HepG2 (cell line): ENCODE measurements around the gene LMNTD1. TPM values are rescaled to one million over a fixed set of nuclear protein-coding genes. Genes with fewer than 3 reads are reported as not detected.

Experiments used
- CEBPG ChIP-seq: IDR thresholded peaks from 2 replicates; pipeline ENCODE4 v1.6.1; 2016
- DPF2 ChIP-seq: sonication (generic); formaldehyde crosslinking; IDR thresholded peaks from 2 replicates; pipeline ENCODE4 v1.4.0; 2020; ENCODE audit warnings: mild to moderate bottlenecking, low read depth, missing genetic modification reagents, borderline replicate concordance
- GFI1 ChIP-seq: sonication (generic); formaldehyde crosslinking; IDR thresholded peaks from 2 replicates; pipeline ENCODE4 v1.5.0; 2020; ENCODE audit warnings: missing genetic modification reagents, mild to moderate bottlenecking, borderline replicate concordance
- MIXL1 ChIP-seq: IDR thresholded peaks from 2 replicates; pipeline ENCODE4 v1.6.1; 2016
- NFIB ChIP-seq: sonication (generic); formaldehyde crosslinking; IDR thresholded peaks from 2 replicates; pipeline ENCODE4 v1.9.0; 2021; ENCODE audit warnings: missing genetic modification reagents, mild to moderate bottlenecking, borderline replicate concordance
- SNAPC2 ChIP-seq: sonication (generic); formaldehyde crosslinking; IDR thresholded peaks from 2 replicates; pipeline ENCODE4 v1.8.1; 2022; ENCODE audit warnings: mild to moderate bottlenecking, missing genetic modification reagents
- ZIK1 ChIP-seq: sonication (generic); formaldehyde crosslinking; IDR thresholded peaks from 2 replicates; pipeline ENCODE4 v1.5.0; 2020; ENCODE audit warnings: mild to moderate bottlenecking, low read depth, missing genetic modification reagents, borderline replicate concordance
- ZKSCAN5 ChIP-seq: sonication (generic); formaldehyde crosslinking; IDR thresholded peaks from 2 replicates; pipeline ENCODE4 v1.5.1; 2020; ENCODE audit warnings: mild to moderate bottlenecking, missing genetic modification reagents
- ZNF761 ChIP-seq: sonication (generic); formaldehyde crosslinking; conservative IDR thresholded peaks from 2 replicates; pipeline ENCODE4 v1.4.0; 2020; ENCODE audit warnings: mild to moderate bottlenecking, missing genetic modification reagents
- polyA plus RNA-seq, 8 experiments: library from polyadenylated mRNA; depleted of rRNA in 3 of 8; stranded (reverse) in 7 of 8; unstranded in 1 of 8; fragments of >200 nt; fragmentation: Illumina TruSeq in 4 of 8; extraction: Trizol in 4 of 8; gene quantifications; 2 replicates each; pipeline versions ENCODE4 v1.2.1 to v1.2.3, GENCODE V29; 2011 to 2016; ENCODE audit warnings: low read depth in 4 of 8, missing spikeins in 1 of 8, mixed read lengths in 1 of 8; ENCODE audit not compliant: insufficient read depth in 1 of 8
- total RNA-seq, 5 experiments: library from RNA; depleted of rRNA; stranded (reverse); fragments of >200 nt; fragmentation: Illumina TruSeq; extraction: Trizol; gene quantifications; 2 replicates each; pipeline ENCODE4 v1.2.3, GENCODE V29; 2016; ENCODE audit warnings: low read depth in 1 of 5
- TF ChIP-seq, protein P1 (sequence below): IDR thresholded peaks from 2 replicates; pipeline ENCODE4 v1.6.1; 2016; ENCODE audit warnings: missing genetic modification reagents, missing compliant biosample characterization
- TF ChIP-seq, protein P2 (sequence below), 2 experiments: sonication (generic) in 1 of 2; formaldehyde crosslinking in 1 of 2; IDR thresholded peaks; 2 replicates each; pipeline versions ENCODE4 v1.4.0 to v1.6.1; 2016 to 2020; ENCODE audit warnings: borderline replicate concordance in 1 of 2, low read depth in 1 of 2, mild to moderate bottlenecking in 1 of 2, missing genetic modification reagents in 1 of 2
- TF ChIP-seq, protein P3 (sequence below): sonication (generic); formaldehyde crosslinking; IDR thresholded peaks from 2 replicates; pipeline ENCODE4 v1.5.1; 2020; ENCODE audit warnings: mild to moderate bottlenecking, missing genetic modification reagents, borderline replicate concordance
- TF ChIP-seq, protein P4 (sequence below): sonication (generic); formaldehyde crosslinking; IDR thresholded peaks from 2 replicates; pipeline ENCODE4 v1.4.0; 2020; ENCODE audit warnings: mild to moderate bottlenecking, missing genetic modification reagents, borderline replicate concordance

Gene LMNTD1
- total and polyA plus RNA-seq, 2 of the 13 experiments (the other 11 are each of a cell fraction or from before 2014, with no cell fraction given), result not detected

DNA sequence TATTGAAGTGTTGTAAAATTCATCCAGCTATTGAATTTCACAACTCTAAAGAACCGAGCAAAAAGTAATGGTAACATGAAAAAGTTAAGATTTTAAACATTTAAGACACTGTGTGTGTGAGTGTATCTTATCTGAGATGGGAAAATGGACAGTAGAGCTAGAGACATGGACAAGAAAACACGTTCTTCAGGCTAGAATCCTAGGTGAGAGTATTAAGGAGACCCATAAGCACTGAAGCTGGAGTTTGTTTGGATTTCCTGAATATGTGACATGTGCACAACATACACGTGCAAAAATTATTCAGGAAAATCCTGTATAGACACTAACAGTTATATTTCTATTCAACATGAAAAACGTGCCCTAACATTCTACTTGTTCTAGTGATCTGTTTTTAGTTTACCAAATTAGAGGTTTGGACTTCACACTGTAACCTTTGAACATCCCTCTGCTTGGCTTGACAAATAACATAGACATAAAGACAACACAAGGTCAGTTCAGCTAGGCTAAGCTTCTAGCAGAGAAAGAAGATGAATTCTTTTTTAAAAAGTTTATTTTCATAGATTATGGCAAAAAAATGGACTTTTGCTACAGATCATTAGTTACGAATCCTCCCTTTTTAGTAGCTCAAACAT, 31.3 kb downstream of the LMNTD1 start (continued):
- TF ChIP-seq MIXL1 (CRISPR knock-in tag) (peak; percentile 51; the same call in 1 of the 2 replicates), NFIB (no peak), ZNF761 (CRISPR knock-in tag) (no peak), DPF2 (CRISPR knock-in tag) (no peak), GFI1 (CRISPR knock-in tag) (no peak), SNAPC2 (CRISPR knock-in tag) (no peak), ZIK1 (CRISPR knock-in tag) (no peak), ZKSCAN5 (no peak), CEBPG (CRISPR knock-in tag) (no peak)
- TF ChIP-seq, protein P1, sequence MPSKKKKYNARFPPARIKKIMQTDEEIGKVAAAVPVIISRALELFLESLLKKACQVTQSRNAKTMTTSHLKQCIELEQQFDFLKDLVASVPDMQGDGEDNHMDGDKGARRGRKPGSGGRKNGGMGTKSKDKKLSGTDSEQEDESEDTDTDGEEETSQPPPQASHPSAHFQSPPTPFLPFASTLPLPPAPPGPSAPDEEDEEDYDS, result no peak
- TF ChIP-seq, protein P2, sequence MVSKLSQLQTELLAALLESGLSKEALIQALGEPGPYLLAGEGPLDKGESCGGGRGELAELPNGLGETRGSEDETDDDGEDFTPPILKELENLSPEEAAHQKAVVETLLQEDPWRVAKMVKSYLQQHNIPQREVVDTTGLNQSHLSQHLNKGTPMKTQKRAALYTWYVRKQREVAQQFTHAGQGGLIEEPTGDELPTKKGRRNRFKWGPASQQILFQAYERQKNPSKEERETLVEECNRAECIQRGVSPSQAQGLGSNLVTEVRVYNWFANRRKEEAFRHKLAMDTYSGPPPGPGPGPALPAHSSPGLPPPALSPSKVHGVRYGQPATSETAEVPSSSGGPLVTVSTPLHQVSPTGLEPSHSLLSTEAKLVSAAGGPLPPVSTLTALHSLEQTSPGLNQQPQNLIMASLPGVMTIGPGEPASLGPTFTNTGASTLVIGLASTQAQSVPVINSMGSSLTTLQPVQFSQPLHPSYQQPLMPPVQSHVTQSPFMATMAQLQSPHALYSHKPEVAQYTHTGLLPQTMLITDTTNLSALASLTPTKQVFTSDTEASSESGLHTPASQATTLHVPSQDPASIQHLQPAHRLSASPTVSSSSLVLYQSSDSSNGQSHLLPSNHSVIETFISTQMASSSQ (IDR thresholded peaks at IDR 0.05; ENCODE audit: low read depth), result no peak
- TF ChIP-seq, protein P2 (CRISPR knock-in tag; IDR thresholded peaks at IDR 0.05; ENCODE audit: borderline replicate concordance), result no peak
- TF ChIP-seq, protein P3, sequence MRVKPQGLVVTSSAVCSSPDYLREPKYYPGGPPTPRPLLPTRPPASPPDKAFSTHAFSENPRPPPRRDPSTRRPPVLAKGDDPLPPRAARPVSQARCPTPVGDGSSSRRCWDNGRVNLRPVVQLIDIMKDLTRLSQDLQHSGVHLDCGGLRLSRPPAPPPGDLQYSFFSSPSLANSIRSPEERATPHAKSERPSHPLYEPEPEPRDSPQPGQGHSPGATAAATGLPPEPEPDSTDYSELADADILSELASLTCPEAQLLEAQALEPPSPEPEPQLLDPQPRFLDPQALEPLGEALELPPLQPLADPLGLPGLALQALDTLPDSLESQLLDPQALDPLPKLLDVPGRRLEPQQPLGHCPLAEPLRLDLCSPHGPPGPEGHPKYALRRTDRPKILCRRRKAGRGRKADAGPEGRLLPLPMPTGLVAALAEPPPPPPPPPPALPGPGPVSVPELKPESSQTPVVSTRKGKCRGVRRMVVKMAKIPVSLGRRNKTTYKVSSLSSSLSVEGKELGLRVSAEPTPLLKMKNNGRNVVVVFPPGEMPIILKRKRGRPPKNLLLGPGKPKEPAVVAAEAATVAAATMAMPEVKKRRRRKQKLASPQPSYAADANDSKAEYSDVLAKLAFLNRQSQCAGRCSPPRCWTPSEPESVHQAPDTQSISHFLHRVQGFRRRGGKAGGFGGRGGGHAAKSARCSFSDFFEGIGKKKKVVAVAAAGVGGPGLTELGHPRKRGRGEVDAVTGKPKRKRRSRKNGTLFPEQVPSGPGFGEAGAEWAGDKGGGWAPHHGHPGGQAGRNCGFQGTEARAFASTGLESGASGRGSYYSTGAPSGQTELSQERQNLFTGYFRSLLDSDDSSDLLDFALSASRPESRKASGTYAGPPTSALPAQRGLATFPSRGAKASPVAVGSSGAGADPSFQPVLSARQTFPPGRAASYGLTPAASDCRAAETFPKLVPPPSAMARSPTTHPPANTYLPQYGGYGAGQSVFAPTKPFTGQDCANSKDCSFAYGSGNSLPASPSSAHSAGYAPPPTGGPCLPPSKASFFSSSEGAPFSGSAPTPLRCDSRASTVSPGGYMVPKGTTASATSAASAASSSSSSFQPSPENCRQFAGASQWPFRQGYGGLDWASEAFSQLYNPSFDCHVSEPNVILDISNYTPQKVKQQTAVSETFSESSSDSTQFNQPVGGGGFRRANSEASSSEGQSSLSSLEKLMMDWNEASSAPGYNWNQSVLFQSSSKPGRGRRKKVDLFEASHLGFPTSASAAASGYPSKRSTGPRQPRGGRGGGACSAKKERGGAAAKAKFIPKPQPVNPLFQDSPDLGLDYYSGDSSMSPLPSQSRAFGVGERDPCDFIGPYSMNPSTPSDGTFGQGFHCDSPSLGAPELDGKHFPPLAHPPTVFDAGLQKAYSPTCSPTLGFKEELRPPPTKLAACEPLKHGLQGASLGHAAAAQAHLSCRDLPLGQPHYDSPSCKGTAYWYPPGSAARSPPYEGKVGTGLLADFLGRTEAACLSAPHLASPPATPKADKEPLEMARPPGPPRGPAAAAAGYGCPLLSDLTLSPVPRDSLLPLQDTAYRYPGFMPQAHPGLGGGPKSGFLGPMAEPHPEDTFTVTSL (CRISPR knock-in tag), result peak; percentile 86
- TF ChIP-seq, protein P4, sequence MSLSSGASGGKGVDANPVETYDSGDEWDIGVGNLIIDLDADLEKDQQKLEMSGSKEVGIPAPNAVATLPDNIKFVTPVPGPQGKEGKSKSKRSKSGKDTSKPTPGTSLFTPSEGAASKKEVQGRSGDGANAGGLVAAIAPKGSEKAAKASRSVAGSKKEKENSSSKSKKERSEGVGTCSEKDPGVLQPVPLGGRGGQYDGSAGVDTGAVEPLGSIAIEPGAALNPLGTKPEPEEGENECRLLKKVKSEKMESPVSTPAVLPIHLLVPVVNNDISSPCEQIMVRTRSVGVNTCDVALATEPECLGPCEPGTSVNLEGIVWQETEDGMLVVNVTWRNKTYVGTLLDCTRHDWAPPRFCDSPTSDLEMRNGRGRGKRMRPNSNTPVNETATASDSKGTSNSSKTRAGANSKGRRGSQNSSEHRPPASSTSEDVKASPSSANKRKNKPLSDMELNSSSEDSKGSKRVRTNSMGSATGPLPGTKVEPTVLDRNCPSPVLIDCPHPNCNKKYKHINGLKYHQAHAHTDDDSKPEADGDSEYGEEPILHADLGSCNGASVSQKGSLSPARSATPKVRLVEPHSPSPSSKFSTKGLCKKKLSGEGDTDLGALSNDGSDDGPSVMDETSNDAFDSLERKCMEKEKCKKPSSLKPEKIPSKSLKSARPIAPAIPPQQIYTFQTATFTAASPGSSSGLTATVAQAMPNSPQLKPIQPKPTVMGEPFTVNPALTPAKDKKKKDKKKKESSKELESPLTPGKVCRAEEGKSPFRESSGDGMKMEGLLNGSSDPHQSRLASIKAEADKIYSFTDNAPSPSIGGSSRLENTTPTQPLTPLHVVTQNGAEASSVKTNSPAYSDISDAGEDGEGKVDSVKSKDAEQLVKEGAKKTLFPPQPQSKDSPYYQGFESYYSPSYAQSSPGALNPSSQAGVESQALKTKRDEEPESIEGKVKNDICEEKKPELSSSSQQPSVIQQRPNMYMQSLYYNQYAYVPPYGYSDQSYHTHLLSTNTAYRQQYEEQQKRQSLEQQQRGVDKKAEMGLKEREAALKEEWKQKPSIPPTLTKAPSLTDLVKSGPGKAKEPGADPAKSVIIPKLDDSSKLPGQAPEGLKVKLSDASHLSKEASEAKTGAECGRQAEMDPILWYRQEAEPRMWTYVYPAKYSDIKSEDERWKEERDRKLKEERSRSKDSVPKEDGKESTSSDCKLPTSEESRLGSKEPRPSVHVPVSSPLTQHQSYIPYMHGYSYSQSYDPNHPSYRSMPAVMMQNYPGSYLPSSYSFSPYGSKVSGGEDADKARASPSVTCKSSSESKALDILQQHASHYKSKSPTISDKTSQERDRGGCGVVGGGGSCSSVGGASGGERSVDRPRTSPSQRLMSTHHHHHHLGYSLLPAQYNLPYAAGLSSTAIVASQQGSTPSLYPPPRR (CRISPR knock-in tag), result no peak
